KMS-11 (cell line): ENCODE measurements around the gene CCDC92.

ENCODE experiments used
- H2AFZ ChIP-seq: fragments of 200-600 bp; sonication (generic); 2 replicates; pipeline ENCODE4 v1.6.1; 2016; ENCODE audit warnings: antibody characterized with exemption, mixed run types, low read depth
- H3K27ac ChIP-seq: fragments of 200-600 bp; sonication (generic); 2 replicates; pipeline ENCODE4 v1.6.1; 2016; ENCODE audit warnings: mild to moderate bottlenecking, mixed run types
- H3K27me3 ChIP-seq: fragments of 200-600 bp; sonication (generic); 2 replicates; pipeline ENCODE4 v1.6.1; 2017; ENCODE audit warnings: mild to moderate bottlenecking, low read depth, mixed run types, moderate library complexity; ENCODE audit not compliant: insufficient read depth
- H3K36me3 ChIP-seq: fragments of 200-600 bp; sonication (generic); 2 replicates; pipeline ENCODE4 v1.6.1; 2017; ENCODE audit warnings: mild to moderate bottlenecking, mixed run types; ENCODE audit not compliant: insufficient read depth
- H3K4me1 ChIP-seq: fragments of 200-600 bp; sonication (generic); 2 replicates; pipeline ENCODE4 v1.6.1; 2016; ENCODE audit warnings: mild to moderate bottlenecking, low read depth, mixed run types; ENCODE audit not compliant: poor library complexity, severe bottlenecking
- H3K4me2 ChIP-seq: fragments of 200-600 bp; sonication (generic); 2 replicates; pipeline ENCODE4 v1.7.0; 2016; ENCODE audit warnings: mild to moderate bottlenecking, mixed run types
- H3K4me3 ChIP-seq: fragments of 200-600 bp; sonication (generic); IDR thresholded peaks from 2 replicates; pipeline ENCODE4 v1.6.1; 2017; ENCODE audit warnings: low read depth, low read length, mixed read lengths; ENCODE audit not compliant: insufficient read depth
- H3K79me2 ChIP-seq: fragments of 200-600 bp; sonication (generic); 2 replicates; pipeline ENCODE4 v1.6.1; 2016; ENCODE audit warnings: low read depth, mixed run types; ENCODE audit not compliant: insufficient read depth
- H3K9ac ChIP-seq: fragments of 200-600 bp; sonication (generic); 2 replicates; pipeline ENCODE4 v1.6.1; 2016; ENCODE audit warnings: mild to moderate bottlenecking, mixed run types
- H4K20me1 ChIP-seq: fragments of 200-600 bp; sonication (generic); 2 replicates; pipeline ENCODE4 v1.6.1; 2016; ENCODE audit warnings: mild to moderate bottlenecking, mixed run types; ENCODE audit not compliant: insufficient read depth
- TF ChIP-seq, protein P1 (sequence below): fragments of 200-600 bp; sonication (generic); conservative IDR thresholded peaks from 2 replicates; pipeline ENCODE4 v1.6.1; 2017; ENCODE audit warnings: low read depth, mild to moderate bottlenecking, antibody characterized with exemption, low read length, moderate library complexity, mixed read lengths

CCDC92 gene

DNA sequence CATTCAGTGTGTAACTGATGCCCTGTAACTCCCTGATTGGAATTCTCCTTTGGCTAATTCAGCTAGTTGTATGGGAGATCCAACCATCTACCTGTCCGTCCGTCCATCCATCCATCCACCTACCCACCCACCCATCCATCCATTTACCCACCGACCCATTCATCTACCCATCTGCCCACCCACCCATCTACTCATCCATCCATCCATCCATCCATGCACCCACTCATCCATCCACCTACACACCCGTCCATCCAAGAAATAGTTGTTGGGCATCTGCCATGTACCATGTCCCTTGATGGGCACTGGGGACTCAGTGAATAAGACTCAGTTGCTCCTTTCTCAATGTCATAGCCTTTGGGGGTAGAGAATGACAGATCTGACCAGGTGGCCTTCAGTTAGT lies 48.1 kb downstream of the CCDC92 start:
- H3K79me2 ChIP-seq: no peaks in the 10 kb centered on the region
- H2AFZ ChIP-seq: no peak overlapping the region
- no peaks in the 10 kb centered on the region for H3K36me3 ChIP-seq
- no peak overlapping the region for H3K4me3 ChIP-seq
- no peak overlapping the region for H3K4me2 ChIP-seq
- peaks cover 21% of the 10 kb centered on the region for H3K4me1 ChIP-seq
- H3K27ac ChIP-seq: no peak overlapping the region
- no peak overlapping the region for H3K9ac ChIP-seq
- TF ChIP-seq, protein P1, sequence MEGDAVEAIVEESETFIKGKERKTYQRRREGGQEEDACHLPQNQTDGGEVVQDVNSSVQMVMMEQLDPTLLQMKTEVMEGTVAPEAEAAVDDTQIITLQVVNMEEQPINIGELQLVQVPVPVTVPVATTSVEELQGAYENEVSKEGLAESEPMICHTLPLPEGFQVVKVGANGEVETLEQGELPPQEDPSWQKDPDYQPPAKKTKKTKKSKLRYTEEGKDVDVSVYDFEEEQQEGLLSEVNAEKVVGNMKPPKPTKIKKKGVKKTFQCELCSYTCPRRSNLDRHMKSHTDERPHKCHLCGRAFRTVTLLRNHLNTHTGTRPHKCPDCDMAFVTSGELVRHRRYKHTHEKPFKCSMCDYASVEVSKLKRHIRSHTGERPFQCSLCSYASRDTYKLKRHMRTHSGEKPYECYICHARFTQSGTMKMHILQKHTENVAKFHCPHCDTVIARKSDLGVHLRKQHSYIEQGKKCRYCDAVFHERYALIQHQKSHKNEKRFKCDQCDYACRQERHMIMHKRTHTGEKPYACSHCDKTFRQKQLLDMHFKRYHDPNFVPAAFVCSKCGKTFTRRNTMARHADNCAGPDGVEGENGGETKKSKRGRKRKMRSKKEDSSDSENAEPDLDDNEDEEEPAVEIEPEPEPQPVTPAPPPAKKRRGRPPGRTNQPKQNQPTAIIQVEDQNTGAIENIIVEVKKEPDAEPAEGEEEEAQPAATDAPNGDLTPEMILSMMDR: no peak
- no peaks in the 10 kb centered on the region for H4K20me1 ChIP-seq
- H3K27me3 ChIP-seq: no peaks in the 10 kb centered on the region

DNA sequence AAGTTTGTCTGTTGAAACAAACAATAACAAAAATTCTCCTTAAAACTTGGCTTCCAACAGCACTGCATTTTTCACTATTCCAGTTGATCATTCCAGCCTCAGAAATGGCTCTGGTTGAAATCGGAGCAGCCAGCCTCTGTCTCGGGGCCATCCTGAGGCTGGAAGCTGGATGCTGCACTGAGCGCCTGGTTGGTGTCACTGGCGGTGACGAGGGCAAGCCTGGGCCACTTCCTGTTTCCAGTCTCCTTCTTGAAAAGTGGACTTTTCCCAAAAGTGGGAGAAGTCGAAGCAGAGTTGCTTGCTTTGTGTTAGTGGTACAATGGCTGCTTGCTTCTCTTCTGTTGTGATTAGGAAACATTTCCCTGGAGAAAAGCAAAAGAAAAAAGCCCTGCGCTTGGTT lies 48.7 kb downstream of the CCDC92 start:
- TF ChIP-seq, protein P1: no peak
- no peak overlapping the region for H3K4me3 ChIP-seq
- no peaks in the 10 kb centered on the region for H4K20me1 ChIP-seq
- peaks cover 14% of the 10 kb centered on the region for H3K4me1 ChIP-seq
- no peaks in the 10 kb centered on the region for H3K79me2 ChIP-seq
- H3K9ac ChIP-seq: no peak overlapping the region
- H3K27ac ChIP-seq: no peak overlapping the region
- no peaks in the 10 kb centered on the region for H3K36me3 ChIP-seq
- no peak overlapping the region for H3K4me2 ChIP-seq
- no peak overlapping the region for H2AFZ ChIP-seq
- no peaks in the 10 kb centered on the region for H3K27me3 ChIP-seq

DNA sequence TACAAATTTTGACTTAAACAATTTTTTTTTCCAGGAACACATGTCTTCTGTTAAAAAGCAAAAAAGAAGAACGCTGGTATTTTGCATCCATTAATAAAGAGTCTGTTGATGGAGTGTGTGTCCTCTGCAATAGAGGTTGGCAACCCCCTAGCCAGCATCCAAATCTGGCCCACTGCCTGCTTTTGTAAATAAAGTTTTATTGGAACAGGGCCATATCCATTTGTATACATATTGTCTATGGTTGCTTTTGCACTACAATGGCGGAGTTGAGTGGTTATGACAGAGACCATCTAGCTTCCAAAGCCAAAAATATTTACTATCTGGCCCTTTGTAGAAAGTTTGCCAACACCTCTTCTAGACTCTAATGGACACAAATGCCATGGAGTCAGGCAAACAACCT lies 49.6 kb downstream of the CCDC92 start:
- H3K4me1 ChIP-seq: peaks cover 7% of the 10 kb centered on the region
- no peak overlapping the region for H3K27ac ChIP-seq
- H3K36me3 ChIP-seq: no peaks in the 10 kb centered on the region
- TF ChIP-seq, protein P1: no peak
- H3K79me2 ChIP-seq: no peaks in the 10 kb centered on the region
- H3K9ac ChIP-seq: no peak overlapping the region
- no peak overlapping the region for H2AFZ ChIP-seq
- H3K4me3 ChIP-seq: no peak overlapping the region
- no peak overlapping the region for H3K4me2 ChIP-seq
- no peaks in the 10 kb centered on the region for H4K20me1 ChIP-seq
- no peaks in the 10 kb centered on the region for H3K27me3 ChIP-seq

DNA sequence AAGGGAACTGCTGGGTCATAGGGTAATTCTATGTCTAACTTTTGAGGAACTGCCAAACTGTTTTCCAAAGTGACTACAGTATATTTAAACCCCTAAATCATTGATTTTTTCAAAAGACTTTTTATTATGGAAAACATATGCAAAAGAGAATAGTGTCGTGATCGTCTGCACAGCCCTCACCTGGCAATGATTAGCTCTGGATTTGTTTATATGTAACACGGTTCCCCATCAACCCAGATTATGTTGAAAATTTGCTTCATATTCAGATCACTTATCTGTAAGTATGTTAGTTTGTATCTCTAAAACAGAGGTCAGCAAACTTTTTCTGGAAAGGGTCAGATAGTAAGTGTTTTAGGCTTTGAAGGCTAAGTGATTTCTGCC lies 52.7 kb downstream of the CCDC92 start:
- H3K27ac ChIP-seq: no peak overlapping the region
- H3K9ac ChIP-seq: no peak overlapping the region
- H3K36me3 ChIP-seq: no peaks in the 10 kb centered on the region
- TF ChIP-seq, protein P1: no peak
- no peaks in the 10 kb centered on the region for H3K79me2 ChIP-seq
- H3K4me2 ChIP-seq: no peak overlapping the region
- H3K4me3 ChIP-seq: no peak overlapping the region
- no peaks in the 10 kb centered on the region for H4K20me1 ChIP-seq
- H3K27me3 ChIP-seq: no peaks in the 10 kb centered on the region
- H3K4me1 ChIP-seq: no peaks in the 10 kb centered on the region
- no peak overlapping the region for H2AFZ ChIP-seq
